ENCODE measurements around the gene WASL. TPM values are rescaled to one million over a fixed set of nuclear protein-coding genes. Genes with fewer than 3 reads are reported as not detected.

Gene WASL
- total RNA-seq, 1 donor from 2014 or later: 38.2 TPM

DNA sequence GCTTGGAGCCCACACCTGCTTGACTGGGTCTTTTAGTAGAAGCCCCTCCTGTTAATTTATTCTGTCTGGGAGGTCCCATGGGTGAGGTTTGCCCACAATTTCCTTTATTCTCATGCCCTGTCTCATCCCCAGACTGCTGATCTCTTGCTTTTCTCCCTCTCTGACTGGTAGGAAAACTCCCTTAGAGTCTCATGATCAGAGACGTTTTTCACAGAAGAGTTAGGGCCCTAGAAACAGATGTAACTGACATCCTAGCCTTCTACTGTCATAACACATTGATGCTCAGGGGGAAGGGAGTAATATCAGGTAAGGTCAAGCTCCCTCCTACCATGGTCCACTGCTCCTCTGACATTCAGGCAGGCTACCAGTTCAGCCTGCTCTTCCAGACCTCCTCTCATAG, 43.7 kb upstream of the WASL start:
- Mint-ChIP-seq H3K4me3 (ENCODE audit: low read depth) (no peak overlapping the region), H3K27me3 (no peaks in the 10 kb centered on the region), H3K9me3 (ENCODE audit: low read depth) (no peaks in the 10 kb centered on the region), H3K36me3 (ENCODE audit: insufficient read depth) (no peaks in the 10 kb centered on the region), H3K4me1 (ENCODE audit: low read depth) (peaks cover 13% of the 10 kb centered on the region), H3K27ac (no peak overlapping the region)
- TF ChIP-seq CTCF (IDR thresholded peaks at IDR 0.05; ENCODE audit: unreplicated experiment): no peak
- DNase-seq (ENCODE audit: low spot score, unreplicated experiment): no peak

- Mint-ChIP-seq H3K4me3 (ENCODE audit: low read depth) (no peak overlapping the region), H3K27ac (no peak overlapping the region), H3K36me3 (ENCODE audit: insufficient read depth) (no peaks in the 10 kb centered on the region), H3K9me3 (ENCODE audit: low read depth) (no peaks in the 10 kb centered on the region), H3K4me1 (ENCODE audit: low read depth) (peaks cover 7% of the 10 kb centered on the region), H3K27me3 (no peaks in the 10 kb centered on the region)
- DNase-seq (ENCODE audit: low spot score, unreplicated experiment): no peak
- no peak for TF ChIP-seq CTCF (IDR thresholded peaks at IDR 0.05; ENCODE audit: unreplicated experiment)
These were observed 42.2 kb upstream of the WASL start for GRCh38 chr7:123791001-123791400.

DNA sequence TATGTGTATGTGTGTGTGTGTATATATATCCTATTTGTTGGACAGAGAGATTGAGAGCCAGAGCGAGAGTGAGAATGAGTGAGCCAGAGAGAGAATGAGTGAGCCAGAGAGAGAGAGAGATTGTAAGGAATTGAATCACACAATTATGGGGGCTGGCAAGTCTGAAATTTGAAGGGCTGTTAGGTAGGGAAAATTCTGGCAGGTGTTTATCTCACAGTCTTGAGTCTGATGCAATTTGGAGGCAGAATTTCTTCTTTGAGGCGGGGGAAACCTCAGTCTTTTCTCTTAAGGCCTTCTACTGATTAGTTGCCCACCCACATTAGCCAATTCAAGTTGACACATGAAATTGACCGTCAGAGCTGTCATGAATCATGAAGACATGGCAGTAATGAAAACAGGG, 41.0 kb upstream of the WASL start:
- H3K9me3 Mint-ChIP-seq (ENCODE audit: low read depth): no peaks in the 10 kb centered on the region
- H3K27ac Mint-ChIP-seq: no peak overlapping the region
- DNase-seq (ENCODE audit: low spot score, unreplicated experiment): no peak
- H3K4me1 Mint-ChIP-seq (ENCODE audit: low read depth): peaks cover 5% of the 10 kb centered on the region
- no peak overlapping the region for H3K4me3 Mint-ChIP-seq (ENCODE audit: low read depth)
- no peaks in the 10 kb centered on the region for H3K36me3 Mint-ChIP-seq (ENCODE audit: insufficient read depth)
- H3K27me3 Mint-ChIP-seq: no peaks in the 10 kb centered on the region
- no peak for TF ChIP-seq CTCF (IDR thresholded peaks at IDR 0.05; ENCODE audit: unreplicated experiment)

DNA sequence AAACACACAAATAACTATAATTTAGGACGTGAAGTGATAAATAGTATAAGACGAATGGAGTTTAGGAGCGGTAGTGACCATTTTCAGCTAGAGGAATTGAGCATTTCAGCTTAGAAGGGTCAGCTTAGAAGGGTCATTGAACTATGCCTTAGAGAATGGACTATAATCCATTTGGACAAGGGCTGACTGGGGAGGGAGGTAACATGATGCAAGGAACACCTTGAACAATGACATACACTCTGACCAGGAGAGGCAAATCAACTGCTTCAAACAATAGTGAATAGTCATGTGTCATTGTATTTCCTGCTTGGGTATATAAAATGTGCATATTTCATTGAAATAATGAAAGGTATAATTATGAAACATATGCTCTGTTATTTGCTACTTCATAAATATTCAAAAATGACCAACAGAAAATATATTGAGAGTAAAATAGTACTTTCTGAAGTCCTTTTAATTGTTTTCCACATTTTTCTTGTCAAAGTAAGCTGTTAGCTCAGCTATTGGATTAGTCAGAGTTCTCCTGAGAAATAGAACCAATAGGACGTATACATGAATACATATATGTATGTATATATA, 40.5 kb upstream of the WASL start:
- Mint-ChIP-seq H3K27ac (no peak overlapping the region), H3K4me1 (ENCODE audit: low read depth) (peaks cover 6% of the 10 kb centered on the region), H3K27me3 (no peaks in the 10 kb centered on the region), H3K36me3 (ENCODE audit: insufficient read depth) (no peaks in the 10 kb centered on the region), H3K9me3 (ENCODE audit: low read depth) (no peaks in the 10 kb centered on the region), H3K4me3 (ENCODE audit: low read depth) (no peak overlapping the region)
- DNase-seq (ENCODE audit: low spot score, unreplicated experiment): no peak
- no peak for TF ChIP-seq CTCF (IDR thresholded peaks at IDR 0.05; ENCODE audit: unreplicated experiment)

DNA sequence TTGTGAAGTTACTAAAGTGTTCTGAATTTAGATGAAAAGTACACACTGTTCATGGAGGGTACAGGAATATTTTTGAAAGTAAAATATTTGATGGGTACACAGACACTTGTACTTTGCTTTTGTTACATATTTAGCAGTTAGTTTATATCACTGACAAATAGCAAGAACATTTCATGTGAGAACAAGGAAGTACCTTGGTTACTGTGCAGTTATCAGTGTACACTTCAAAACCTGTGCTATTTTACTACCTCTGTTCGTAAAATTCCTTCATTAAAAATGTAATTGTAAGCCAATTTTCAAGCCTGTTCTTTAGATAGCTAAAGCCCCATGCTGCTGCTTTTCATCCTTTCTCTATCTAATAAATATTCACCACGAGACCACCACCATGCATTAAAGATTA, 39.8 kb upstream of the WASL start:
- H3K4me3 Mint-ChIP-seq (ENCODE audit: low read depth): no peak overlapping the region
- H3K27me3 Mint-ChIP-seq: no peaks in the 10 kb centered on the region
- H3K4me1 Mint-ChIP-seq (ENCODE audit: low read depth): peaks cover 8% of the 10 kb centered on the region
- no peak overlapping the region for H3K27ac Mint-ChIP-seq
- DNase-seq (ENCODE audit: low spot score, unreplicated experiment): no peak
- H3K9me3 Mint-ChIP-seq (ENCODE audit: low read depth): no peaks in the 10 kb centered on the region
- TF ChIP-seq CTCF (IDR thresholded peaks at IDR 0.05; ENCODE audit: unreplicated experiment): no peak
- no peaks in the 10 kb centered on the region for H3K36me3 Mint-ChIP-seq (ENCODE audit: insufficient read depth)

Data from progenitor cell of endocrine pancreas (in vitro differentiated cells).